ENCODE measurements around the gene RNF166. TPM values are rescaled to one million over a fixed set of nuclear protein-coding genes. Genes with fewer than 3 reads are reported as not detected.

Gene RNF166
- total RNA-seq: 11.0 and 14.8 TPM in 2 replicates

GRCh38 chr16:88706229-88706964 lies at the start of gene RNF166, which contains the start of gene CTU2:
Gene RNF166, minus strand, starts transcription at chr16:88706408. Its CDS starts 83 bp downstream, at chr16:88706325.
Gene CTU2, plus strand, starts transcription at chr16:88706503. Its CDS starts 28 bp downstream, at chr16:88706531.

GRCh38 chr16:88686439-88687253 lies 19.6 kb downstream of the RNF166 start, which contains the start of gene SNAI3:
Gene SNAI3, minus strand, starts transcription at chr16:88686507. Its CDS starts 101 bp downstream, at chr16:88686406.

GRCh38 chr16:88662843-88663606 lies 43.2 kb downstream of the RNF166 start, which contains the start of gene MVD:
Gene MVD, minus strand, starts transcription at chr16:88663091. Its CDS starts 11 bp downstream, at chr16:88663080.

GRCh38 chr16:88650749-88651275 lies 55.4 kb downstream of the RNF166 start, which contains the start of gene CYBA:
Gene CYBA, minus strand, starts transcription at chr16:88651053. Its CDS starts 40 bp downstream, at chr16:88651013.

Other genes starting within 250 kb of the RNF166 start
- gene ZC3H18, start 136.0 kb downstream of the RNF166 start, total RNA-seq: 8.0 and 9.8 TPM in 2 replicates
- gene IL17C, start 67.8 kb downstream of the RNF166 start, total RNA-seq: not detected in 2 replicates
- gene CYBA, start 55.4 kb downstream of the RNF166 start, total RNA-seq: 311 and 407 TPM in 2 replicates
- gene MVD, start 43.3 kb downstream of the RNF166 start, total RNA-seq: 117 and 128 TPM in 2 replicates
- under 0.01 TPM in 1 of 2 replicates, not detected in the other for gene SNAI3, start 19.9 kb downstream of the RNF166 start, total RNA-seq
- gene CTU2, start 95 bp upstream of the RNF166 start, total RNA-seq: 14.6 and 21.0 TPM in 2 replicates
- 117 and 159 TPM in 2 replicates for gene PIEZO1, start 78.8 kb upstream of the RNF166 start, total RNA-seq
- 1.2 and 1.6 TPM in 2 replicates for gene CDT1, start 97.4 kb upstream of the RNF166 start, total RNA-seq
- gene APRT, start 105.5 kb upstream of the RNF166 start, total RNA-seq: 61.8 and 78.5 TPM in 2 replicates
- 18.5 and 25.1 TPM in 2 replicates for gene GALNS, start 150.5 kb upstream of the RNF166 start, total RNA-seq
- gene TRAPPC2L, start 150.7 kb upstream of the RNF166 start, total RNA-seq: 55.5 and 83.8 TPM in 2 replicates
- gene PABPN1L, start 160.3 kb upstream of the RNF166 start, total RNA-seq: not detected in 2 replicates